Lower leg skin (tissue), 3 donors: ENCODE measurements around the gene KIAA0513.

Experiments used
- POLR2A ChIP-seq, 2 donors: fragments of 450-650 bp; IDR thresholded peaks; one replicate each; pipeline ENCODE4 v1.6.1; 2016 to 2017; ENCODE audit warnings: antibody characterized with exemption in 2 of 2, mild to moderate bottlenecking in 1 of 2, moderate library complexity in 1 of 2
- TF ChIP-seq, protein P1 (sequence below), 3 donors: fragments of 450-650 bp; IDR thresholded peaks; one replicate each; pipeline ENCODE4 v1.5.1; 2016; ENCODE audit warnings: antibody characterized with exemption in 3 of 3, mild to moderate bottlenecking in 3 of 3, moderate library complexity in 2 of 3

DNA sequence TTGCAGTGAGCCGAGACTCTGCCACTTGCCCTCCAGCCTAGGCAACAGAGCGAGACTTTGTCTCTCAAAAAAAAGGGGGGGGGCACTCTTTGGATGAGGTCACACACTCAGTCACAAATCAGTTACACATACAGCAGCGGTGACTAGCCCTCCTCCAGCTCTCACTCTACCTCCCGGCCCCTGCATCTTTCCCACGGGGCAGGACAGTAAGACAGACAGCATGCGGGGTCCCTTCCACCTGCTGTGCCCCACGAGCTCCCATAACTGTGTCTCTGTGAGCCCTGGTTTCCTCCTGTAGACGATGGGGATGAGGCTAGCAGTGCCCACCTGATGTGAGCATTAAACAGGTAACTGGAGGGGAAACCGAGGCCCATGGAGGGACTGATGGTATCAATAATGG lies 79.5 kb downstream of the KIAA0513 start:
- TF ChIP-seq, protein P1, sequence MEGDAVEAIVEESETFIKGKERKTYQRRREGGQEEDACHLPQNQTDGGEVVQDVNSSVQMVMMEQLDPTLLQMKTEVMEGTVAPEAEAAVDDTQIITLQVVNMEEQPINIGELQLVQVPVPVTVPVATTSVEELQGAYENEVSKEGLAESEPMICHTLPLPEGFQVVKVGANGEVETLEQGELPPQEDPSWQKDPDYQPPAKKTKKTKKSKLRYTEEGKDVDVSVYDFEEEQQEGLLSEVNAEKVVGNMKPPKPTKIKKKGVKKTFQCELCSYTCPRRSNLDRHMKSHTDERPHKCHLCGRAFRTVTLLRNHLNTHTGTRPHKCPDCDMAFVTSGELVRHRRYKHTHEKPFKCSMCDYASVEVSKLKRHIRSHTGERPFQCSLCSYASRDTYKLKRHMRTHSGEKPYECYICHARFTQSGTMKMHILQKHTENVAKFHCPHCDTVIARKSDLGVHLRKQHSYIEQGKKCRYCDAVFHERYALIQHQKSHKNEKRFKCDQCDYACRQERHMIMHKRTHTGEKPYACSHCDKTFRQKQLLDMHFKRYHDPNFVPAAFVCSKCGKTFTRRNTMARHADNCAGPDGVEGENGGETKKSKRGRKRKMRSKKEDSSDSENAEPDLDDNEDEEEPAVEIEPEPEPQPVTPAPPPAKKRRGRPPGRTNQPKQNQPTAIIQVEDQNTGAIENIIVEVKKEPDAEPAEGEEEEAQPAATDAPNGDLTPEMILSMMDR (IDR thresholded peaks at IDR 0.05): no peak
- no peak for TF ChIP-seq POLR2A (IDR thresholded peaks at IDR 0.05)
